ENCODE measurements around the gene SUMO3. TPM values are rescaled to one million over a fixed set of nuclear protein-coding genes. Genes with fewer than 3 reads are reported as not detected.

The SUMO3 gene
- total and polyA plus RNA-seq, 12 donors = 21.1 to 92.3 (median 72.1) TPM

DNA sequence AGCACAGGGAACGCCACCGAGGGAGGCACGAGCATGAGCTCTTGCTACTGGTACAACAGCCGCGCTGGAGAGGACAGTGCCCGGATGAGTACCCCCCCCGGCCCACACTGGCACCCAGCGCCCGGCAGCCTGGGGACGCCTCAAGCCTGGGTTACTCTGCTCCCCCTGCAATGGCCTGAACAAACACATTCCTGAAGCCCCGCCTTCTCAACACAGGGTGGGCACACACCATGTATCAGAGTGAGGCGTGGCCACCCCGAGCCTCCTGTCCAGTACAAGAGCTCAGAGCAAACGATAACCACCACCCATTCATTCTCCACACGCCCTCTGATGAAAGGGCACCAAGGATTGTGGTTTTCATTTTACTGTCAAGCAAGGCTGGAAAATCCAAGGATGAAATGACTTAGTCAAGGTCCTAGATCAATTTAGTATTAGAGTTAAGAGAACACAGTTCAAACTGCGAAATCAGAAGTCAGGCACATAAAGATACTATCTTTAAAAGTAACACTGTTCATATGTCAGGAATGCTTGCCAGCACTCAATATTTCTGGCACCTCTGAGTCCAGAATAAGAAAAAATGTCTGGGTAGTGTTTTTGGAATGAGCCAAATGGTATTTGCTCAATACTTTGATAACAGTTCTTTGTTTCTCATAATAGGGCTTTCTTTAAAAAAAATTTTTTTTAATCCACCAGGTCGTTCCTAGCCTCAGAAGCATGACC is 38.3 kb downstream of the SUMO3 start:
- 85 to 90% (median 87%) methylated on average over 9 to 17 of the region's 17 CpGs for whole genome bisulfite sequencing, 4 donors
- no peak for DNase-seq
- peaks cover 0 to 8% of the 10 kb centered on the region in 2 donors for H3K4me1 ChIP-seq (replicated peaks in 1 of 2)
- H3K36me3 ChIP-seq (replicated peaks in 1 of 2) = peaks cover 0 to 18% of the 10 kb centered on the region in 2 donors
- intact Hi-C loops (cut with DNase I) = no loop called here
- TF ChIP-seq CTCF (IDR thresholded peaks at IDR 0.05) = no peak
- TF ChIP-seq POLR2A (IDR thresholded peaks at IDR 0.05) = no peak
- no peak overlapping the region for H3K4me3 ChIP-seq
- H3K9me3 ChIP-seq (replicated peaks in 1 of 3) = no peaks in the 10 kb centered on the region
- H3K27ac ChIP-seq = no peak overlapping the region
- H3K27me3 ChIP-seq = no peaks in the 10 kb centered on the region

GRCh38 chr21:44778983-44779382 is 38.9 kb downstream of the SUMO3 start:
- Histone ChIP-seq H3K27me3 (no peaks in the 10 kb centered on the region), H3K4me3 (no peak overlapping the region), H3K27ac (no peak overlapping the region), H3K4me1 (replicated peaks in 1 of 2) (peaks cover 0 to 8% of the 10 kb centered on the region in 2 donors), H3K36me3 (replicated peaks in 1 of 2) (peaks cover 0 to 22% of the 10 kb centered on the region in 2 donors), H3K9me3 (replicated peaks in 1 of 3) (no peaks in the 10 kb centered on the region)
- DNase-seq = no peak
- intact Hi-C loops (cut with DNase I) = no loop called here
- TF ChIP-seq CTCF (IDR thresholded peaks at IDR 0.05) (no peak), POLR2A (IDR thresholded peaks at IDR 0.05) (no peak)
- WGBS, 4 donors = 87 to 95% (median 91%) methylated on average over 6 of the region's 6 CpGs

DNA sequence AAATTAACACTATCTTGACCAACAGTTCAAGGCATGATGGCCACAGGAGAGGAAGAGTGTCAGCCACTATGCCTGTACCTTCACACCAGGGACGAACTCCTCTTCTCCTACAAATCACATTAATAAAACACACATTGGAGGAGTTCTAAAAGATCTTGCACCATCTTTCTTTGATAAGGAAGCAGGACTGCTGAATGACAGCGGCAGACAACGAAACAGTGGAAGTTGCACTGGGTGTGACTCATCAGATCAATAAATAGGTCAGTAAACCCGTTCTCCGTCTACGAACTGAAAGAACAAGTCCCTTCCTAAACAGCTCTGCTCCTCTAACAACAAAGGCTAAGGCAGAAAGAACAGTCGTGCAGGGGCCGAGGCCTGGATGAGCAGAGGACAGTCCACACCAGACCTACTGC is 39.4 kb downstream of the SUMO3 start:
- TF ChIP-seq POLR2A (IDR thresholded peaks at IDR 0.05) (no peak), CTCF (IDR thresholded peaks at IDR 0.05) (no peak)
- DNase-seq = peak in 3 of 7 donors; percentile 33 to 46 (median 46)
- Histone ChIP-seq H3K27ac (no peak overlapping the region), H3K9me3 (replicated peaks in 1 of 3) (no peaks in the 10 kb centered on the region), H3K4me1 (replicated peaks in 1 of 2) (peaks cover 0 to 8% of the 10 kb centered on the region in 2 donors), H3K4me3 (no peak overlapping the region), H3K27me3 (no peaks in the 10 kb centered on the region), H3K36me3 (replicated peaks in 1 of 2) (peaks cover 0 to 26% of the 10 kb centered on the region in 2 donors)
- WGBS, 4 donors = 45 to 55% (median 50%) methylated on average over 8 of the region's 8 CpGs
- intact Hi-C loops (cut with DNase I) = no loop called here

DNA sequence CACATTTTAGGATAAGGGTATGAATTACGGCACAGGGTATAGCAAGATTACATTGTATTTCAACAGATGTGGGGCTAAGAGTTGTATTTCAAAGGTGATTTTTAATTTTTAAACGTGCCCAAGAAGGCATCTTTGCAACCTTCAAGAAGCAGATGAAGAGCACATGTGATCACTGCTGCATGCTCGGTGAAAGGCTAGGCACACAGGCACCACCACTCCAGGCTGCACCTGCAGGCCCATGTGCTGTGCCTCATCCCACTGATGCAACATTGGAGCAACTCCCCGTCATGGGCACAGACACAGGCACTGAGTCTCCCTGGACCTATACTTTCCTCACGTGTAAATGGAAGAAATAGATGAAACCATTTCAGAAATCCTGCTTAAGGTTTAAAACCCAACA is 39.8 kb downstream of the SUMO3 start:
- H3K4me3 ChIP-seq = no peak overlapping the region

More for the DNA sequence above, 39.8 kb downstream of the SUMO3 start:
- H3K27ac ChIP-seq = no peak overlapping the region
- H3K9me3 ChIP-seq (replicated peaks in 1 of 3) = no peaks in the 10 kb centered on the region
- peaks cover 0 to 31% of the 10 kb centered on the region in 2 donors for H3K36me3 ChIP-seq (replicated peaks in 1 of 2)
- TF ChIP-seq CTCF (IDR thresholded peaks at IDR 0.05) (no peak), POLR2A (IDR thresholded peaks at IDR 0.05) (no peak)
- peaks cover 0 to 8% of the 10 kb centered on the region in 2 donors for H3K4me1 ChIP-seq (replicated peaks in 1 of 2)
- no peak for DNase-seq
- 74 to 85% (median 84%) methylated on average over 5 of the region's 5 CpGs for WGBS, 4 donors
- intact Hi-C loops (cut with DNase I) = no loop called here
- no peaks in the 10 kb centered on the region for H3K27me3 ChIP-seq
